GM19463 (cell line): ENCODE data around the gene SLC37A3.

ENCODE experiments used
- ATAC-seq: cut with Tn5 transposase; IDR thresholded peaks from one replicate; pipeline ENCODE4 v1.9.1; 2021; ENCODE audit warnings: mild to moderate bottlenecking, moderate library complexity; ENCODE audit not compliant: unreplicated experiment

Gene SLC37A3

GRCh38 chr7:140402178-140402835 is 4.0 kb upstream of the SLC37A3 start:
- no peak for ATAC-seq

GRCh38 chr7:140400381-140400780 is 2.1 kb upstream of the SLC37A3 start:
- no peak for ATAC-seq

GRCh38 chr7:140398821-140399220 is 491 bp upstream of the SLC37A3 start:
- no peak for ATAC-seq

- ATAC-seq = no peak
Observed at GRCh38 chr7:140393756-140394306, 4.5 kb downstream of the SLC37A3 start.

- ATAC-seq = no peak
Observed at GRCh38 chr7:140391634-140392033, 6.7 kb downstream of the SLC37A3 start.

- ATAC-seq = peak; percentile 80
Observed at GRCh38 chr7:140390466-140391190, 7.7 kb downstream of the SLC37A3 start.

GRCh38 chr7:140390034-140390433 is 8.3 kb downstream of the SLC37A3 start:
- ATAC-seq = no peak

GRCh38 chr7:140389445-140389844 is 8.9 kb downstream of the SLC37A3 start:
- no peak for ATAC-seq

GRCh38 chr7:140384894-140385545 is 13.3 kb downstream of the SLC37A3 start:
- ATAC-seq = no peak

GRCh38 chr7:140383954-140384713 is 14.2 kb downstream of the SLC37A3 start:
- no peak for ATAC-seq

GRCh38 chr7:140375892-140376730 is 22.2 kb downstream of the SLC37A3 start:
- ATAC-seq = no peak

- no peak for ATAC-seq
Observed at GRCh38 chr7:140375323-140375722, 23.0 kb downstream of the SLC37A3 start.

- ATAC-seq = no peak
Observed at GRCh38 chr7:140369294-140369693, 29.0 kb downstream of the SLC37A3 start.

GRCh38 chr7:140367528-140367927 is 30.8 kb downstream of the SLC37A3 start:
- ATAC-seq = no peak

GRCh38 chr7:140364819-140365218 is 33.5 kb downstream of the SLC37A3 start:
- no peak for ATAC-seq

- ATAC-seq = no peak
Observed at GRCh38 chr7:140360697-140361229, 37.6 kb downstream of the SLC37A3 start.

- no peak for ATAC-seq
Observed at GRCh38 chr7:140358412-140359051, 39.8 kb downstream of the SLC37A3 start.

GRCh38 chr7:140358024-140358411 is 40.3 kb downstream of the SLC37A3 start:
- ATAC-seq = no peak

- ATAC-seq = no peak
Observed at GRCh38 chr7:140350056-140350455, 48.3 kb downstream of the SLC37A3 start.
